Left ventricle myocardium inferior (tissue), 1 donor: ENCODE data around the gene ACAT2. TPM values are rescaled to one million over a fixed set of nuclear protein-coding genes. Genes with fewer than 3 reads are reported as not detected.

Experiments used
- DNase-seq: peaks from one replicate; pipeline ENCODE4 v3.0.0-alpha.2; 2020
- H3K27ac ChIP-seq: fragments of 200-600 bp; replicated peaks from 2 replicates; pipeline ENCODE4 v1.8.0; 2021
- H3K27me3 ChIP-seq: fragments of 200-600 bp; 2 replicates; pipeline ENCODE4 v1.8.0; 2021; ENCODE audit warnings: low read depth
- H3K36me3 ChIP-seq: fragments of 200-600 bp; 2 replicates; pipeline ENCODE4 v1.8.0; 2021
- H3K4me1 ChIP-seq: fragments of 200-600 bp; 2 replicates; pipeline ENCODE4 v1.8.0; 2021
- H3K4me3 ChIP-seq: fragments of 200-600 bp; 2 replicates; pipeline ENCODE4 v1.8.0; 2021; ENCODE audit warnings: mild to moderate bottlenecking, moderate library complexity
- H3K9me3 ChIP-seq: fragments of 200-600 bp; replicated peaks from 2 replicates; pipeline ENCODE4 v1.8.0; 2021
- CTCF ChIP-seq: fragments of 200-600 bp; IDR thresholded peaks from 2 replicates; pipeline ENCODE4 v1.8.0; 2021; ENCODE audit warnings: antibody characterized with exemption, mild to moderate bottlenecking, borderline replicate concordance
- intact Hi-C: fragments of 100-400 bp; cut with micrococcal nuclease; formaldehyde crosslinking; loops from one replicate; pipeline ENCODE4 v1.11.0; 2022
- total RNA-seq: library from RNA; stranded (reverse); fragmentation: NEBNext Ultra II Directional; extraction: Animal tissue kit (Norgen Biotek cat#: 25700); gene quantifications from one replicate; pipeline ENCODE4 v1.2.1, GENCODE V29; 2021
- donor health status: DM: no; HTN: yes; CAD: no; lungs with severe emphysema.

The ACAT2 gene
- total RNA-seq, 1 donor from 2014 or later, result 5.2 TPM

DNA sequence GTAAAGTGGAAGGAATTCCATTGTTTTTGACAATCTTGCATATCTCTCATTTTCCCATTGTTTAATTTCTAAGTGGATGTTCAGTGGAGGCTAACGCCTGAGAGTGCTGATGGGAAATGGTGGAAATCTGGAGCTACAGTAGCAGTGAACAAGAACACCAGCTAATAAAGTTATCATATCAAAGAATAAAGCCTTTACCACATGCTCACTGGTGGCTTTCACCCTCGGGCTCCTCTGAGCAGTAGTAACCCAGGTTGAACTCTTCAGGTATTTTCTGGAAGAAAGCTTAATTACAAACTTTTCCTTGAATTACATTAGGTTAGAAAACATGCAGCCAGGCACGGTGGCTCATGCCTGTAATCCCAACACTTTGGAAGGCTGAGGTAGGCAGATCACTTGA, 10.4 kb upstream of the ACAT2 start:
- TF ChIP-seq CTCF, result no peak
- Histone ChIP-seq H3K4me1 (peaks cover 27% of the 10 kb centered on the region), H3K9me3 (no peaks in the 10 kb centered on the region), H3K4me3 (no peak overlapping the region), H3K27me3 (no peaks in the 10 kb centered on the region), H3K36me3 (peaks cover 93% of the 10 kb centered on the region), H3K27ac (no peak overlapping the region)
- no peak for DNase-seq
- intact Hi-C loops, result no loop called here

GRCh38 chr6:159753081-159753872, 8.6 kb upstream of the ACAT2 start:
- intact Hi-C loops, result no loop called here
- peaks cover 90% of the 10 kb centered on the region for H3K36me3 ChIP-seq
- no peak for TF ChIP-seq CTCF
- H3K27ac ChIP-seq, result no peak overlapping the region
- H3K9me3 ChIP-seq, result no peaks in the 10 kb centered on the region
- no peaks in the 10 kb centered on the region for H3K27me3 ChIP-seq
- H3K4me3 ChIP-seq, result no peak overlapping the region
- peaks cover 15% of the 10 kb centered on the region for H3K4me1 ChIP-seq
- DNase-seq, result no peak

GRCh38 chr6:159754401-159754800, 7.4 kb upstream of the ACAT2 start:
- Histone ChIP-seq H3K36me3 (peaks cover 84% of the 10 kb centered on the region), H3K4me3 (no peak overlapping the region), H3K27ac (no peak overlapping the region), H3K27me3 (no peaks in the 10 kb centered on the region), H3K9me3 (no peaks in the 10 kb centered on the region), H3K4me1 (peaks cover 15% of the 10 kb centered on the region)
- DNase-seq, result no peak
- TF ChIP-seq CTCF, result no peak
- intact Hi-C loops, result no loop called here

- Histone ChIP-seq H3K4me3 (no peak overlapping the region), H3K9me3 (no peaks in the 10 kb centered on the region), H3K27me3 (no peaks in the 10 kb centered on the region), H3K4me1 (peaks cover 10% of the 10 kb centered on the region), H3K36me3 (peaks cover 75% of the 10 kb centered on the region), H3K27ac (peak overlapping the region; percentile 20)
- TF ChIP-seq CTCF, result no peak
- DNase-seq, result no peak
- intact Hi-C loops, result no loop called here
Observed at GRCh38 chr6:159754959-159755914, 6.6 kb upstream of the ACAT2 start.

DNA sequence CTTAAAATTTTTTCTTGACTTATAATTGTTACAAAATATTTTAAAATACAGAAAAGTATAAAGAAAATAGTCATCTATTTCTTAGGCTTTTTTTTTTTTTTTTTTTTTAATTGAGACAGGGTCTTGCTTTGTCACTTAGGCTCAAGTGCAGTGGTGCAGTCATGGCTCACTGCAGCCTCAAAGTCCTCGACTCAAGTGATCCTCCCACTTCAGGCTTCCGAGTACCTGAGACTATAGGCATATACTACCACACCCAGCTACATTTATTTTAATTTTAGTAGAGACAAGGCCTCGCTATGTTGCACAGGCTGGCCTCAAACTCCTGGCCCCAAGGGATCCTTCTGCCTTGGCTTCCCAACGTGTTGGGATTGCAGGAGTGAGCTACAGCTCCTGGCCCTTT, 5.3 kb upstream of the ACAT2 start:
- peaks cover 68% of the 10 kb centered on the region for H3K36me3 ChIP-seq
- no peak overlapping the region for H3K4me3 ChIP-seq
- H3K9me3 ChIP-seq, result no peaks in the 10 kb centered on the region
- intact Hi-C loops, result no loop called here
- no peaks in the 10 kb centered on the region for H3K27me3 ChIP-seq
- H3K4me1 ChIP-seq, result peaks cover 23% of the 10 kb centered on the region
- no peak for DNase-seq
- TF ChIP-seq CTCF, result no peak
- H3K27ac ChIP-seq, result no peak overlapping the region
